Measurements from ENCODE around the gene MID1. TPM values are rescaled to one million over a fixed set of nuclear protein-coding genes. Genes with fewer than 3 reads are reported as not detected.

Gene MID1
- total RNA-seq, 4 donors from 2014 or later, result 19.6 to 40.4 (median 29.9) TPM

- Histone ChIP-seq H3K27ac (peak overlapping the region in 3 of 4 donors; percentile 27 to 80 (median 68)), H3K36me3 (no peaks in the 10 kb centered on the region), H3K9me3 (no peaks in the 10 kb centered on the region), H3K4me1 (no peaks in the 10 kb centered on the region), H3K27me3 (no peaks in the 10 kb centered on the region), H3K4me3 (peak overlapping the region in 2 of 4 donors; percentile 62 to 71)
- no peak for TF ChIP-seq CTCF (IDR thresholded peaks at IDR 0.05)
- DNase-seq, result no peak
Observed at GRCh38 chrX:10617186-10617998, 3.0 kb downstream of the MID1 start.

- Histone ChIP-seq H3K27ac (no peak overlapping the region), H3K36me3 (no peaks in the 10 kb centered on the region), H3K9me3 (no peaks in the 10 kb centered on the region), H3K4me1 (no peaks in the 10 kb centered on the region), H3K27me3 (no peaks in the 10 kb centered on the region), H3K4me3 (peak overlapping the region in 1 of 4 donors; percentile 27)
- TF ChIP-seq CTCF (IDR thresholded peaks at IDR 0.05), result peak; percentile 30 to 67 (median 56)
- TF ChIP-seq POLR2A (IDR thresholded peaks at IDR 0.05), result no peak
- peak in 1 of 3 donors; percentile 65 for DNase-seq
Observed at GRCh38 chrX:10615931-10616774, 4.2 kb downstream of the MID1 start.

- TF ChIP-seq POLR2A (IDR thresholded peaks at IDR 0.05), result no peak
- TF ChIP-seq CTCF (IDR thresholded peaks at IDR 0.05), result no peak
- Histone ChIP-seq H3K27ac (peak overlapping the region in 1 of 4 donors; percentile 22), H3K9me3 (no peaks in the 10 kb centered on the region), H3K36me3 (no peaks in the 10 kb centered on the region), H3K4me3 (no peak overlapping the region), H3K4me1 (no peaks in the 10 kb centered on the region), H3K27me3 (no peaks in the 10 kb centered on the region)
- DNase-seq, result no peak
Observed at GRCh38 chrX:10612215-10612614, 8.2 kb downstream of the MID1 start.

- H3K4me3 ChIP-seq, result no peak overlapping the region
- H3K9me3 ChIP-seq, result no peaks in the 10 kb centered on the region
- no peaks in the 10 kb centered on the region for H3K4me1 ChIP-seq
- TF ChIP-seq POLR2A (IDR thresholded peaks at IDR 0.05) (no peak), CTCF (IDR thresholded peaks at IDR 0.05) (no peak)
- no peaks in the 10 kb centered on the region for H3K27me3 ChIP-seq
- H3K27ac ChIP-seq, result peak overlapping the region in 2 of 4 donors; percentile 22 to 54
- no peaks in the 10 kb centered on the region for H3K36me3 ChIP-seq
- DNase-seq, result no peak
Observed at GRCh38 chrX:10611441-10612090, 8.8 kb downstream of the MID1 start.

GRCh38 chrX:10608099-10608498, 12.3 kb downstream of the MID1 start:
- no peak for DNase-seq
- no peaks in the 10 kb centered on the region for H3K4me1 ChIP-seq

More at GRCh38 chrX:10608099-10608498, 12.3 kb downstream of the MID1 start:
- TF ChIP-seq CTCF (IDR thresholded peaks at IDR 0.05) (no peak), POLR2A (IDR thresholded peaks at IDR 0.05) (no peak)
- Histone ChIP-seq H3K4me3 (no peak overlapping the region), H3K27me3 (no peaks in the 10 kb centered on the region), H3K27ac (peak overlapping the region in 2 of 4 donors; percentile 26 to 53), H3K9me3 (no peaks in the 10 kb centered on the region), H3K36me3 (no peaks in the 10 kb centered on the region)

Measured in Peyer's patch (tissue), 4 donors.